ENCODE measurements around the gene EIF3B.
"Not testable (repeated sequence)": the region's sequence is repeated elsewhere in the genome, so short reads cannot be mapped to it uniquely, and the experiment has no call there.

EIF3B gene

GRCh38 chr7:2379821-2380450 is 25.3 kb downstream of the EIF3B start:
- TF ChIP-seq, protein P1, sequence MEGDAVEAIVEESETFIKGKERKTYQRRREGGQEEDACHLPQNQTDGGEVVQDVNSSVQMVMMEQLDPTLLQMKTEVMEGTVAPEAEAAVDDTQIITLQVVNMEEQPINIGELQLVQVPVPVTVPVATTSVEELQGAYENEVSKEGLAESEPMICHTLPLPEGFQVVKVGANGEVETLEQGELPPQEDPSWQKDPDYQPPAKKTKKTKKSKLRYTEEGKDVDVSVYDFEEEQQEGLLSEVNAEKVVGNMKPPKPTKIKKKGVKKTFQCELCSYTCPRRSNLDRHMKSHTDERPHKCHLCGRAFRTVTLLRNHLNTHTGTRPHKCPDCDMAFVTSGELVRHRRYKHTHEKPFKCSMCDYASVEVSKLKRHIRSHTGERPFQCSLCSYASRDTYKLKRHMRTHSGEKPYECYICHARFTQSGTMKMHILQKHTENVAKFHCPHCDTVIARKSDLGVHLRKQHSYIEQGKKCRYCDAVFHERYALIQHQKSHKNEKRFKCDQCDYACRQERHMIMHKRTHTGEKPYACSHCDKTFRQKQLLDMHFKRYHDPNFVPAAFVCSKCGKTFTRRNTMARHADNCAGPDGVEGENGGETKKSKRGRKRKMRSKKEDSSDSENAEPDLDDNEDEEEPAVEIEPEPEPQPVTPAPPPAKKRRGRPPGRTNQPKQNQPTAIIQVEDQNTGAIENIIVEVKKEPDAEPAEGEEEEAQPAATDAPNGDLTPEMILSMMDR (IDR thresholded peaks at IDR 0.05; ENCODE audit: borderline replicate concordance, insufficient read depth, low read depth, low read length), result no peak
- no peak overlapping the region for H3K4me3 ChIP-seq (ENCODE audit: low read depth, low read length)

- H3K4me3 ChIP-seq (ENCODE audit: low read depth, low read length), result no peak overlapping the region
- TF ChIP-seq, protein P1 (IDR thresholded peaks at IDR 0.05; ENCODE audit: borderline replicate concordance, insufficient read depth, low read depth, low read length), result no peak
Observed at GRCh38 chr7:2380461-2380860, 25.8 kb downstream of the EIF3B start.

DNA sequence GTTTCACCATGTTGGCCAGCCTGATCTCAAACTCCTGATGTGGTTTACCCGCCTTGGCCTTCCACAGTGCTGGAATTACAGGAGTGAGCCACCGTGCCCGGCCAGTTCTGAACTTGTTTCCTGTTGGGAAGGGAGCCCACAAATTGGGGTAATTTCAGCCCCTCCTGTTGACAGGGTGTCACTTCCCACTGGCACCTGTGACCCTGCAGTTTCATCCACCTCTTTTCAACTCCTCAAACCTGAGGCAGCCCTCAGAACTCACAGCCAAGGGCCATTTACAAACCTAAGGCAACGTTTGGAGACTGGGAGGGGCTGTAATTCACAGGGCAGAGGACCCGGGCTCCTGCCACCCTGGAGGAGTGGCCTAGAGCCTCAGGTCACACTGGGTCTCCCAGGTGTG is 26.6 kb downstream of the EIF3B start:
- H3K4me3 ChIP-seq (ENCODE audit: low read depth, low read length), result no peak overlapping the region
- TF ChIP-seq, protein P1 (IDR thresholded peaks at IDR 0.05; ENCODE audit: borderline replicate concordance, insufficient read depth, low read depth, low read length), result no peak

- no peak overlapping the region for H3K4me3 ChIP-seq (ENCODE audit: low read depth, low read length)
- TF ChIP-seq, protein P1 (IDR thresholded peaks at IDR 0.05; ENCODE audit: borderline replicate concordance, insufficient read depth, low read depth, low read length), result no peak
Observed at GRCh38 chr7:2381881-2382509, 27.4 kb downstream of the EIF3B start.

- TF ChIP-seq, protein P1 (IDR thresholded peaks at IDR 0.05; ENCODE audit: borderline replicate concordance, insufficient read depth, low read depth, low read length), result no peak
- H3K4me3 ChIP-seq (ENCODE audit: low read depth, low read length), result no peak overlapping the region
Observed at GRCh38 chr7:2383543-2384274, 29.1 kb downstream of the EIF3B start.

GRCh38 chr7:2384354-2385243 is 30.0 kb downstream of the EIF3B start:
- TF ChIP-seq, protein P1 (IDR thresholded peaks at IDR 0.05; ENCODE audit: borderline replicate concordance, insufficient read depth, low read depth, low read length), result no peak
- H3K4me3 ChIP-seq (ENCODE audit: low read depth, low read length), result no peak overlapping the region

DNA sequence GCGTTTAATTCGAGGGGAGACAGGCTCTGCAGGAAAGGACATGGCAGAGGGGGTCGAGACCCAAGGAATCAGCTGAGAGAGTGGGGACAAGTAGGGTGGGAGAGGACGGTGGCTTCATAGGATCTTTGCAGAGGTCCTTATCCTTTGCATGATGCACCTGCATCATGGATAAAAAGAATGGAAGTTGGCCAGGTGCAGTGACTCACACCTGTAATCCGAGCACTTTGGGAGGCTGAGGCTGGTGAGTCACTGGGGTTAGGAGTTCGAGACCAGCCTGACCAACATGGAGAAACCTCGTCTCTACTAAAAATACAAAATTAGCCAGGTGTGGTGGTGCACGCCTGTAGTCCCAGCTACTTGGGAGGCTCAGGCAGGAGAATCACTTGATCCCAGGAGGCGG is 31.5 kb downstream of the EIF3B start:
- H3K4me3 ChIP-seq (ENCODE audit: low read depth, low read length), result not testable (repeated sequence)
